Colonic mucosa (tissue), 4 donors: Measurements from ENCODE around the gene TRAK1. TPM values are rescaled to one million over a fixed set of nuclear protein-coding genes. Genes with fewer than 3 reads are reported as not detected.
A peak's percentile ranks its signal among the peaks of the same experiment; 100 is the strongest.

Experiments used
- DNase-seq: peaks from one replicate; pipeline ENCODE4 v3.0.0-alpha.2; 2020
- H3K27ac ChIP-seq: fragments of 200-600 bp; one replicate; pipeline ENCODE4 v1.8.0; 2021
- H3K27me3 ChIP-seq: fragments of 200-600 bp; one replicate; pipeline ENCODE4 v1.8.0; 2021
- H3K36me3 ChIP-seq: fragments of 200-600 bp; one replicate; pipeline ENCODE4 v1.8.0; 2021
- H3K4me1 ChIP-seq: fragments of 200-600 bp; one replicate; pipeline ENCODE4 v1.8.0; 2021; ENCODE audit warnings: mild to moderate bottlenecking
- H3K4me3 ChIP-seq: fragments of 200-600 bp; one replicate; pipeline ENCODE4 v1.8.0; 2021
- H3K9ac ChIP-seq, 2 donors: one replicate each; pipeline ENCODE4 v1.7.0; 2013; ENCODE audit warnings: control low read depth in 2 of 2, low read depth in 2 of 2, low read length in 2 of 2
- H3K9me3 ChIP-seq: fragments of 200-600 bp; one replicate; pipeline ENCODE4 v1.8.0; 2021
- CTCF ChIP-seq: fragments of 200-600 bp; IDR thresholded peaks from one replicate; pipeline ENCODE4 v1.8.0; 2022; ENCODE audit warnings: antibody characterized with exemption, mild to moderate bottlenecking
- intact Hi-C: fragments of 100-400 bp; cut with DNase I; formaldehyde crosslinking; loops from one replicate; pipeline ENCODE4 v1.14.1; 2022
- total RNA-seq, 2 donors: library from RNA; stranded (reverse); fragmentation: NEBNext Ultra II Directional in 1 of 2; extraction: Animal tissue kit (Norgen Biotek cat#: 25700) in 1 of 2; gene quantifications; one replicate each; pipeline ENCODE4 v1.2.1, GENCODE V29; 2021
- donor health status: healthy.
- donor health status: DM: no; HTN: no; CAD: no.
- donor health status: DM: no; HTN: no; CAD: no.

The TRAK1 gene
- total RNA-seq, 2 donors from 2014 or later = 58.9 to 70.3 TPM

GRCh38 chr3:42189001-42189460 lies 97.9 kb downstream of the TRAK1 start:
- Histone ChIP-seq H3K9ac (no peak overlapping the region), H3K27ac (no peak overlapping the region), H3K4me3 (no peak overlapping the region), H3K9me3 (no peaks in the 10 kb centered on the region), H3K36me3 (no peaks in the 10 kb centered on the region), H3K4me1 (no peaks in the 10 kb centered on the region), H3K27me3 (no peaks in the 10 kb centered on the region)
- intact Hi-C loops = loop anchor here (10.0 kb wide), 1 partner anchor 184 kb away; no protein-coding TSS in a partner anchor
- TF ChIP-seq CTCF = no peak
- DNase-seq = no peak

GRCh38 chr3:42189736-42190135 lies 98.6 kb downstream of the TRAK1 start:
- DNase-seq = no peak
- no peaks in the 10 kb centered on the region for H3K4me1 ChIP-seq
- no peaks in the 10 kb centered on the region for H3K9me3 ChIP-seq
- no peak overlapping the region for H3K4me3 ChIP-seq
- H3K36me3 ChIP-seq = no peaks in the 10 kb centered on the region
- H3K27me3 ChIP-seq = no peaks in the 10 kb centered on the region
- TF ChIP-seq CTCF = no peak
- no peak overlapping the region for H3K27ac ChIP-seq
- intact Hi-C loops = loop anchor here (1.0 to 10.0 kb wide), 3 partner anchors 72 to 297 kb away; no protein-coding TSS in a partner anchor
- no peak overlapping the region for H3K9ac ChIP-seq

- peak; percentile 82 for DNase-seq
- peak; percentile 74 for TF ChIP-seq CTCF
- Histone ChIP-seq H3K9ac (no peak overlapping the region), H3K9me3 (no peaks in the 10 kb centered on the region), H3K36me3 (peaks cover 5% of the 10 kb centered on the region), H3K27ac (no peak overlapping the region), H3K4me1 (no peaks in the 10 kb centered on the region), H3K27me3 (no peaks in the 10 kb centered on the region), H3K4me3 (no peak overlapping the region)
- intact Hi-C loops = loop anchor here (1.0 to 5.0 kb wide), 2 partner anchors 74 to 299 kb away; no protein-coding TSS in a partner anchor
These were observed 99.7 kb downstream of the TRAK1 start for GRCh38 chr3:42190701-42191442.

DNA sequence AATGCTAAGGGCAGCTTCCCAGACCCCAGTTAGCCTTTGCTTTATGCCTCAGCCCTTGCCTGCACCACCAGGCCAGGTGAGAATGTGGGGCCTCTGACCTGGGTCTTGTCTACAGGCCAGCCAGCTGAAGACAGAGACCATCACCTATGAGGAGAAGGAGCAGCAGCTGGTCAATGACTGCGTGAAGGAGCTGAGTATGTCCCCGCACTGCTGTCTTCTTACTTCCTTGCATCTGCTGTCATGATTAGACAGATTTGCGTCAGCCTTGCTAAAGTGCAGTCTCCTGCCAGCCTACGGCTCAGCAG lies 100.2 kb downstream of the TRAK1 start:
- intact Hi-C loops = loop anchor here (5.0 kb wide), 1 partner anchor 299 kb away; no protein-coding TSS in a partner anchor
- H3K9ac ChIP-seq = no peak overlapping the region
- no peak overlapping the region for H3K4me3 ChIP-seq
- no peak for DNase-seq
- H3K36me3 ChIP-seq = peaks cover 7% of the 10 kb centered on the region
- H3K9me3 ChIP-seq = no peaks in the 10 kb centered on the region
- H3K4me1 ChIP-seq = no peaks in the 10 kb centered on the region
- no peaks in the 10 kb centered on the region for H3K27me3 ChIP-seq
- TF ChIP-seq CTCF = peak; percentile 9
- no peak overlapping the region for H3K27ac ChIP-seq

GRCh38 chr3:42192334-42193200 lies 101.4 kb downstream of the TRAK1 start:
- intact Hi-C loops = loop anchor here (5.0 kb wide), 1 partner anchor 300 kb away; no protein-coding TSS in a partner anchor
- no peak overlapping the region for H3K27ac ChIP-seq
- H3K4me1 ChIP-seq = no peaks in the 10 kb centered on the region
- H3K4me3 ChIP-seq = no peak overlapping the region
- no peak for TF ChIP-seq CTCF
- DNase-seq = no peak
- no peaks in the 10 kb centered on the region for H3K9me3 ChIP-seq
- peaks cover 7% of the 10 kb centered on the region for H3K36me3 ChIP-seq
- no peaks in the 10 kb centered on the region for H3K27me3 ChIP-seq
- no peak overlapping the region for H3K9ac ChIP-seq
